ENCODE measurements around the gene FKBP5.

DNA sequence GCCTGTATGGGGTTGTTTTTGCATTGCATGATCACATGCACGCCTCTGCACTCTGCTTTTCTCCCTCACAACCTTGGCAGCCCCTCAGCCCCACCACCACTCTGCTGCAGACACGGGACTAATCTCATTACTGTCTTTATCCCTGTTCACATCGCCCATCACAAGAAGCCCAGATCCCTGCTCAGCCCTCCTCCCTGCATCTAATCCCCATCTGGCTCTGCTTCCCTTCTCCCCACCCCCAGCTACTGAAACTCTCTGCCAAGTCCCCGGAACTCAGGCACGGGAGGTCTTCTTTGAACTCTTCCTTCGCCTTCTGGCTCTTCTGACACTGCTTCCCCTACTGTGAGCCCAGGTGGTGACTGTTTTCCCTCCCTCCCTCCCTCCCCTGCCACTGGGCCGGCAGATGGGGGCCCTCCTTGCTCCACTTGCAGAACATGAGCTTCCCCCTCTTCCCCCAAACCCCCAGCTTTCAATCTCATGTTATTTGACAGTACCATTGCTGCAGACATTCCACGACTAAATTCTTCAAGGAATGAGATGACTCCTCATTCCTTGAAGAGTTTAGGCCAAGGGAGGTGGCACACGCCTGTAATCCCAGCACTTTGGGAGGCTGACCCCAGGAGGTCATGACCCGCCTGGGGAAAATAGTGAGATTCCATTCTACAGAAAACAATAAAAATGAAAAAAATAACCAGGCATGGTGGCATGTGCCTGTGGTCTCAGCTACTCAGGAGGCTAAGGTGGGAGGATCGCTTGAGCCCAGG is 154.1 kb downstream of the FKBP5 start:
- no peak for TF ChIP-seq POLR2A (IDR thresholded peaks at IDR 0.05; ENCODE audit: low read depth, low read length)
- TF ChIP-seq POLR2AphosphoS5 (IDR thresholded peaks at IDR 0.05; ENCODE audit: low read depth, low read length) = no peak
- TF ChIP-seq TAF1 (IDR thresholded peaks at IDR 0.05; ENCODE audit: borderline replicate concordance, low read depth, low read length) = no peak

All from GM12892 (cell line).